Caco-2 (cell line): ENCODE measurements around the gene ZNF667. TPM values are rescaled to one million over a fixed set of nuclear protein-coding genes. Genes with fewer than 3 reads are reported as not detected.
A peak's percentile ranks its signal among the peaks of the same experiment; 100 is the strongest.

Experiments
- BruUV-seq: library from RNA; stranded (reverse); fragments of 400-500 nt; replicated peaks from 2 replicates; lab custom pipeline; 2021; lab: Mats Ljungman, UMichigan
- CTCF ChIA-PET: fragments of 300-600 bp; sonication (Branson Sonifier 250); formaldehyde crosslinking; loops from one replicate; lab custom pipeline; 2022; ENCODE audit warnings: antibody characterized with exemption; lab: Charles Lee
- POLR2A ChIA-PET: fragments of 300-600 bp; sonication (Branson Sonifier 250); formaldehyde crosslinking; loops from one replicate; lab custom pipeline; 2022; ENCODE audit warnings: antibody characterized with exemption; lab: Charles Lee
- DNase-seq, 2 experiments: peaks; one replicate each; pipeline versions ENCODE4 v3.0.0 to v3.0.0-alpha.2; 2020 to 2022
- H3K27me3 ChIP-seq: replicated peaks from 2 replicates; pipeline ENCODE4 v1.6.0; 2011; ENCODE audit warnings: low read length; ENCODE audit not compliant: control insufficient read depth, insufficient read depth
- H3K36me3 ChIP-seq: 2 replicates; pipeline ENCODE4 v1.5.1; 2011; ENCODE audit warnings: low read length; ENCODE audit not compliant: control insufficient read depth, insufficient read depth
- H3K4me1 ChIP-seq: fragments of 250-450 bp; sonication (Bioruptor Pico); 2 replicates; pipeline ENCODE4 v1.5.1; 2020; ENCODE audit warnings: mild to moderate bottlenecking
- H3K4me3 ChIP-seq: 2 replicates; pipeline ENCODE4 v1.5.1; 2011; ENCODE audit warnings: low read depth, mild to moderate bottlenecking, control low read depth, low read length
- H3K9me3 ChIP-seq: fragments of 250-450 bp; sonication (Bioruptor Pico); 2 replicates; pipeline ENCODE4 v1.5.1; 2020; ENCODE audit warnings: mild to moderate bottlenecking, moderate library complexity
- H3K27ac Mint-ChIP-seq: one replicate; pipeline ENCODE4 v1.8.0; 2022; ENCODE audit warnings: mixed read lengths; ENCODE audit not compliant: unreplicated experiment
- H3K27me3 Mint-ChIP-seq: one replicate; pipeline ENCODE4 v1.8.0; 2022; ENCODE audit warnings: mixed read lengths; ENCODE audit not compliant: insufficient read depth, unreplicated experiment
- H3K36me3 Mint-ChIP-seq: one replicate; pipeline ENCODE4 v1.8.0; 2022; ENCODE audit warnings: mild to moderate bottlenecking, mixed read lengths; ENCODE audit not compliant: insufficient read depth, unreplicated experiment
- H3K4me1 Mint-ChIP-seq: one replicate; pipeline ENCODE4 v1.8.0; 2022; ENCODE audit warnings: low read depth, mixed read lengths; ENCODE audit not compliant: unreplicated experiment
- H3K4me3 Mint-ChIP-seq: one replicate; pipeline ENCODE4 v1.8.0; 2022; ENCODE audit warnings: mild to moderate bottlenecking, moderate library complexity, mixed read lengths; ENCODE audit not compliant: unreplicated experiment
- H3K9me3 Mint-ChIP-seq: one replicate; pipeline ENCODE4 v1.8.0; 2022; ENCODE audit warnings: mixed read lengths; ENCODE audit not compliant: unreplicated experiment
- CTCF ChIP-seq, 2 experiments: fragments of 200-600 bp in 1 of 2; IDR thresholded peaks; 1 replicate in 1 of 2; 2 replicates in 1 of 2; pipeline versions ENCODE4 v1.5.1 to v1.8.0; 2011 to 2022; ENCODE audit warnings: antibody characterized with exemption in 1 of 2, control low read depth in 1 of 2, inconsistent platforms in 1 of 2, low read depth in 1 of 2, low read length in 1 of 2, mild to moderate bottlenecking in 1 of 2, moderate library complexity in 1 of 2; ENCODE audit not compliant: insufficient read depth in 1 of 2, severe bottlenecking in 1 of 2, unreplicated experiment in 1 of 2
- intact Hi-C: fragments of 100-400 bp; cut with micrococcal nuclease; formaldehyde crosslinking; loops from one replicate; pipeline ENCODE4 v1.10.0; 2022; ENCODE audit not compliant: unreplicated experiment
- total RNA-seq: library from RNA; stranded (reverse); gene quantifications from 2 replicates; pipeline ENCODE4 v1.2.3, GENCODE V29; 2022

Gene ZNF667
- total RNA-seq, 1 experiment from 2014 or later = not detected

- no TSS peak for BruUV-seq
- Mint-ChIP-seq H3K27ac (no peak overlapping the region), H3K9me3 (peaks cover 72% of the 10 kb centered on the region), H3K4me1 (no peaks in the 10 kb centered on the region), H3K4me3 (no peak overlapping the region), H3K36me3 (no peaks in the 10 kb centered on the region), H3K27me3 (no peaks in the 10 kb centered on the region)
- no peak for TF ChIP-seq CTCF (IDR thresholded peaks at IDR 0.05; ENCODE audit: insufficient read depth in 1 of 2, low read depth in 1 of 2, low read length in 1 of 2, severe bottlenecking in 1 of 2, unreplicated experiment in 1 of 2)
- Histone ChIP-seq H3K4me1 (no peaks in the 10 kb centered on the region), H3K27me3 (no peaks in the 10 kb centered on the region), H3K36me3 (no peaks in the 10 kb centered on the region), H3K9me3 (peaks cover 49% of the 10 kb centered on the region), H3K4me3 (no peak overlapping the region)
- no peak for DNase-seq
- ChIA-PET POLR2A (no interaction called here), CTCF (no interaction called here)
- intact Hi-C loops = no loop called here
These were observed 72.1 kb downstream of the ZNF667 start for GRCh38 chr19:56405062-56405461.

- H3K4me1 Mint-ChIP-seq = no peaks in the 10 kb centered on the region
- ChIA-PET CTCF (no interaction called here), POLR2A (no interaction called here)
- Histone ChIP-seq H3K4me3 (no peak overlapping the region), H3K9me3 (peaks cover 50% of the 10 kb centered on the region), H3K36me3 (no peaks in the 10 kb centered on the region), H3K27me3 (no peaks in the 10 kb centered on the region), H3K4me1 (no peaks in the 10 kb centered on the region)
- intact Hi-C loops = no loop called here
- no peaks in the 10 kb centered on the region for H3K36me3 Mint-ChIP-seq
- H3K27me3 Mint-ChIP-seq = no peaks in the 10 kb centered on the region
- no peak for TF ChIP-seq CTCF (IDR thresholded peaks at IDR 0.05; ENCODE audit: insufficient read depth in 1 of 2, low read depth in 1 of 2, low read length in 1 of 2, severe bottlenecking in 1 of 2, unreplicated experiment in 1 of 2)
- no peak overlapping the region for H3K27ac Mint-ChIP-seq
- peak overlapping the region; percentile 23 for H3K4me3 Mint-ChIP-seq
- no TSS peak for BruUV-seq
- no peak for DNase-seq
- peaks cover 72% of the 10 kb centered on the region for H3K9me3 Mint-ChIP-seq
These were observed 72.5 kb downstream of the ZNF667 start for GRCh38 chr19:56404705-56405056.

- POLR2A ChIA-PET = no interaction called here
- intact Hi-C loops = no loop called here
These were observed 73.1 kb downstream of the ZNF667 start, which contains the start of gene ZNF583 for GRCh38 chr19:56403764-56404704. Gene ZNF583, plus strand, starts transcription at chr19:56404332. Its CDS starts 2,783 bp downstream, at chr19:56407115.

More at GRCh38 chr19:56403764-56404704, 73.1 kb downstream of the ZNF667 start, which contains the start of gene ZNF583:
- H3K4me3 Mint-ChIP-seq = peak within 1 kb of the TSS; percentile 23
- no peak within 1 kb of the TSS for H3K27ac Mint-ChIP-seq
- H3K4me1 Mint-ChIP-seq = no peaks in the 10 kb centered on the region
- Histone ChIP-seq H3K36me3 (no peaks in the 10 kb centered on the region), H3K9me3 (peaks cover 52% of the 10 kb centered on the region), H3K4me3 (peak within 1 kb of the TSS; percentile 27), H3K27me3 (no peaks in the 10 kb centered on the region), H3K4me1 (no peaks in the 10 kb centered on the region)
- no peaks in the 10 kb centered on the region for H3K27me3 Mint-ChIP-seq
- peaks cover 72% of the 10 kb centered on the region for H3K9me3 Mint-ChIP-seq
- CTCF ChIA-PET = no interaction called here
- TF ChIP-seq CTCF (IDR thresholded peaks at IDR 0.05; ENCODE audit: insufficient read depth in 1 of 2, low read depth in 1 of 2, low read length in 1 of 2, severe bottlenecking in 1 of 2, unreplicated experiment in 1 of 2) = no peak
- peak; percentile 21 to 47 for DNase-seq
- H3K36me3 Mint-ChIP-seq = no peaks in the 10 kb centered on the region
- no TSS peak for BruUV-seq
